Measurements from ENCODE around the gene MAP7D1.

DNA sequence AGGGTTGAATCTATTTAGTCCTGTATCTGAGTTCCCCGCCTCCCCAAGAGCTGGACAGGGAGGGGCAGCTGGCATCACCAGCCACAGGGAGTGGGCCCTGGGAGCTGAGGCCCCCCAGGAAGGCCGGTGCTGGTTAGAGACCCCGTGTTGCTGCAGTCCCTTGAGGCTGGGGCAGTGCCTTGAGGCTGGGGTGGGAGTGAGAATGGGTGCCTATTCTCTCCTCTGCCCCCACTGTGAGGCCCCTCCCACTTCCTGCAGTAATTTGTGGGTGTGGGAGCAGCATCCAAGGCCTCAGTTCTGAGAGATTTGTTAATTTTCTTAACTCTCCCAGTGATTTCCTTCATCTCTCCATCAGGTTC lies 4.1 kb upstream of the MAP7D1 start:
- TF ChIP-seq POLR2A (IDR thresholded peaks at IDR 0.05; ENCODE audit: extremely low read depth, insufficient read length) (no peak), MYC (IDR thresholded peaks at IDR 0.05; ENCODE audit: low read depth, low read length) (no peak), MAX (IDR thresholded peaks at IDR 0.05; ENCODE audit: low read depth, low read length) (no peak)
- TF ChIP-seq, protein P1, sequence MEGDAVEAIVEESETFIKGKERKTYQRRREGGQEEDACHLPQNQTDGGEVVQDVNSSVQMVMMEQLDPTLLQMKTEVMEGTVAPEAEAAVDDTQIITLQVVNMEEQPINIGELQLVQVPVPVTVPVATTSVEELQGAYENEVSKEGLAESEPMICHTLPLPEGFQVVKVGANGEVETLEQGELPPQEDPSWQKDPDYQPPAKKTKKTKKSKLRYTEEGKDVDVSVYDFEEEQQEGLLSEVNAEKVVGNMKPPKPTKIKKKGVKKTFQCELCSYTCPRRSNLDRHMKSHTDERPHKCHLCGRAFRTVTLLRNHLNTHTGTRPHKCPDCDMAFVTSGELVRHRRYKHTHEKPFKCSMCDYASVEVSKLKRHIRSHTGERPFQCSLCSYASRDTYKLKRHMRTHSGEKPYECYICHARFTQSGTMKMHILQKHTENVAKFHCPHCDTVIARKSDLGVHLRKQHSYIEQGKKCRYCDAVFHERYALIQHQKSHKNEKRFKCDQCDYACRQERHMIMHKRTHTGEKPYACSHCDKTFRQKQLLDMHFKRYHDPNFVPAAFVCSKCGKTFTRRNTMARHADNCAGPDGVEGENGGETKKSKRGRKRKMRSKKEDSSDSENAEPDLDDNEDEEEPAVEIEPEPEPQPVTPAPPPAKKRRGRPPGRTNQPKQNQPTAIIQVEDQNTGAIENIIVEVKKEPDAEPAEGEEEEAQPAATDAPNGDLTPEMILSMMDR (IDR thresholded peaks at IDR 0.05; ENCODE audit: low read depth, low read length) = no peak
